ENCODE data around the gene DIP2C. TPM values are rescaled to one million over a fixed set of nuclear protein-coding genes. Genes with fewer than 3 reads are reported as not detected.

Gene DIP2C
- total RNA-seq, 2 donors from 2014 or later: 21.1 to 23.8 TPM

DNA sequence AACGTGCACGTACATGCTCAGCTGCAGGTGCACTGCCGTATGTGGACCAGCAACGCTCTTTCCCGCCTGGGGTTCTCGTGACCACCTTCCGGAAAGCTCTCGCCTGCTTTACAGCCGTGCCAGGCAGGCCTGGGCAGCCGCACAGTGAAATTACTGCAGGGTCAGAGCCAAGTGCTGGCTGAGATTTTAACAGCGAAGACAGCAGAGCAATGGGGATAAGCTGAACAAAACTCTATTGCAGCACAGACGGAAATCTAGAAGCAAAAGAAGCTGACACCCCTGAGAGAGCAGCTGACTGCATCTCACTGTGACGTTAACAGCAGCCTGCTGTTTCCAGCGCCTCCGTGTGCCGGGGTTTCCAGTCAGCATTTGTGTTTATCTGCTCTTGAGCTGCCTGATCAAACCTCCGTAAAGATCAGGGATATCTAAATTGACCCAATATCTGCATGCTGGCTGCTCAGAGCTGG is 179.0 kb downstream of the DIP2C start:
- no peaks in the 10 kb centered on the region for H3K27me3 ChIP-seq
- H3K36me3 ChIP-seq: no peaks in the 10 kb centered on the region
- H3K4me3 ChIP-seq: no peak overlapping the region
- peak overlapping the region; percentile 48 to 78 for H3K27ac ChIP-seq
- H3K4me1 ChIP-seq: peaks cover 0 to 41% of the 10 kb centered on the region in 2 donors
- H3K9me3 ChIP-seq: no peaks in the 10 kb centered on the region
- no peak for DNase-seq (ENCODE audit: low spot score)
- TF ChIP-seq, protein P1, sequence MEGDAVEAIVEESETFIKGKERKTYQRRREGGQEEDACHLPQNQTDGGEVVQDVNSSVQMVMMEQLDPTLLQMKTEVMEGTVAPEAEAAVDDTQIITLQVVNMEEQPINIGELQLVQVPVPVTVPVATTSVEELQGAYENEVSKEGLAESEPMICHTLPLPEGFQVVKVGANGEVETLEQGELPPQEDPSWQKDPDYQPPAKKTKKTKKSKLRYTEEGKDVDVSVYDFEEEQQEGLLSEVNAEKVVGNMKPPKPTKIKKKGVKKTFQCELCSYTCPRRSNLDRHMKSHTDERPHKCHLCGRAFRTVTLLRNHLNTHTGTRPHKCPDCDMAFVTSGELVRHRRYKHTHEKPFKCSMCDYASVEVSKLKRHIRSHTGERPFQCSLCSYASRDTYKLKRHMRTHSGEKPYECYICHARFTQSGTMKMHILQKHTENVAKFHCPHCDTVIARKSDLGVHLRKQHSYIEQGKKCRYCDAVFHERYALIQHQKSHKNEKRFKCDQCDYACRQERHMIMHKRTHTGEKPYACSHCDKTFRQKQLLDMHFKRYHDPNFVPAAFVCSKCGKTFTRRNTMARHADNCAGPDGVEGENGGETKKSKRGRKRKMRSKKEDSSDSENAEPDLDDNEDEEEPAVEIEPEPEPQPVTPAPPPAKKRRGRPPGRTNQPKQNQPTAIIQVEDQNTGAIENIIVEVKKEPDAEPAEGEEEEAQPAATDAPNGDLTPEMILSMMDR (IDR thresholded peaks at IDR 0.05): no peak

GRCh38 chr10:509361-510102 is 179.9 kb downstream of the DIP2C start:
- Histone ChIP-seq H3K27ac (peak overlapping the region in 1 of 2 donors; percentile 78), H3K36me3 (no peaks in the 10 kb centered on the region), H3K4me3 (no peak overlapping the region), H3K27me3 (no peaks in the 10 kb centered on the region), H3K4me1 (peaks cover 0 to 39% of the 10 kb centered on the region in 2 donors), H3K9me3 (no peaks in the 10 kb centered on the region)
- TF ChIP-seq, protein P1 (IDR thresholded peaks at IDR 0.05): no peak
- no peak for DNase-seq (ENCODE audit: low spot score)

DNA sequence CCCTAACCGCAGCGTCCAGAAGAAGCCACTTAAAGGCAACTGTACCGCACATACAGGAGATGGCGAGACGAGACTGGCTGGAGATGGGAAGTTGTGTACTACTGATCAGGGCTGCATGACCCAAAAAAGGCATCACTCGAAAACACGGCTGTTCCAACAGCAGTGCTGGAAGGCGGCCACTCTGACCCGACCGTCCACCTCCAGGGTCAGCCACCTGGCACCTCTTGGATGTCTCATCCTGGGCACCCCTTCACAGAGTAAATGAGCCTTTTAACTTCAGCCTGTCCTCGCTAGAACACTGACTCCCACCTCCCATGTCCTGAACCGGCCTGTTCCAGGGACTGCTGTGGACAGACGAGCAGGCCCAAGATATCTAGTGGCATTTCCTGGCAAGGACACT is 180.7 kb downstream of the DIP2C start:
- H3K4me3 ChIP-seq: no peak overlapping the region
- no peak overlapping the region for H3K27ac ChIP-seq
- TF ChIP-seq, protein P1 (IDR thresholded peaks at IDR 0.05): no peak
- H3K4me1 ChIP-seq: peaks cover 0 to 35% of the 10 kb centered on the region in 2 donors
- H3K36me3 ChIP-seq: no peaks in the 10 kb centered on the region
- H3K27me3 ChIP-seq: no peaks in the 10 kb centered on the region
- no peaks in the 10 kb centered on the region for H3K9me3 ChIP-seq
- DNase-seq (ENCODE audit: low spot score): no peak

- H3K4me3 ChIP-seq: no peak overlapping the region
- H3K27ac ChIP-seq: no peak overlapping the region
- no peaks in the 10 kb centered on the region for H3K36me3 ChIP-seq
- H3K27me3 ChIP-seq: no peaks in the 10 kb centered on the region
- no peak for DNase-seq (ENCODE audit: low spot score)
- H3K9me3 ChIP-seq: no peaks in the 10 kb centered on the region
- TF ChIP-seq, protein P1 (IDR thresholded peaks at IDR 0.05): no peak
- peaks cover 0 to 34% of the 10 kb centered on the region in 2 donors for H3K4me1 ChIP-seq
Observed at GRCh38 chr10:507908-508444, 181.5 kb downstream of the DIP2C start.

- Histone ChIP-seq H3K4me3 (no peak overlapping the region), H3K9me3 (no peaks in the 10 kb centered on the region), H3K36me3 (no peaks in the 10 kb centered on the region), H3K4me1 (peaks cover 0 to 34% of the 10 kb centered on the region in 2 donors), H3K27me3 (no peaks in the 10 kb centered on the region), H3K27ac (no peak overlapping the region)
- no peak for DNase-seq (ENCODE audit: low spot score)
- TF ChIP-seq, protein P1 (IDR thresholded peaks at IDR 0.05): no peak
Observed at GRCh38 chr10:507355-507699, 182.1 kb downstream of the DIP2C start.
